Measurements from ENCODE around the gene UNC93A. TPM values are rescaled to one million over a fixed set of nuclear protein-coding genes. Genes with fewer than 3 reads are reported as not detected.

UNC93A gene
- total RNA-seq = not detected in 2 replicates

DNA sequence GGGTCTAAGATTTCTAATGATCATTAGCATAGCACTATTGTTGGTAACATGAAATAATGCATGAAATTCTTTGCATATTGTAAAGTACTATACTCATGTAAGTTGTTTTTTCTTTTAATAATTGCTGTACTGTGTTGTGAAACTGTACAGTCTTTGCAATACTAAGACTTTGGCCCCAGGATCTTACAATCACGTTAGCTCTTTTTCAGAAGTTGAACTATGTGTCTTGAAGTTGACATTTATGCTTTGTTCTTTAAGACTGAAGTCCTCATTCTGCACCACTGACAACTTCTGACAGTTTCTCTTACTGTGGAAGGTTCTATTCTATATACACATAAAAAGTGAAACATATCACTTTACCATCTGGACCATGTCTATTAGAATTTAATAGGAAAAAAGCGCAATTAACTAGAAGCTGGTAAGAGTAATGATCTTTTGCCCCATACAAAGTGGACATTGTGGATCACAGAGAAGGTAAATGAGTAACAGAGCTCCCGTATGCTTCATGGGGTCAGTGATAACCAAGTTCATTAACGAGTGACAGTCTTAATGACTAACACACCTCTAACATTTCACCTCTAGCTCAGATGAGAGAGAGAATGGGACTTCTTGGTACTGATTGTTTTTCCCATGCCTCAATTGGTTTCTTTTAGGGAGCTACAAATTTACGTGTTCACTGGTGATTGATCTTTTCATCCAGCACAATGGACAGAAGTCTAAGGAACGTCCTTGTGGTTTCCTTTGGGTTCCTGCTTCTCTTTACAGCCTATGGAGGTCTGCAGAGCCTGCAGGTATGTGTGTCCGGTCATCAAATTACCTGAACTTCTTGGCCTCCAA is at the start of gene UNC93A:
Gene UNC93A, plus strand, starts transcription at position 530 of the 837 bp plus-strand sequence. Its CDS starts 175 bp downstream, at position 705.

Other genes with a start within 250 kb of the UNC93A start
- not detected in 2 replicates for gene CCR6, start 168.2 kb upstream of the UNC93A start, total RNA-seq
- gene GPR31, start 133.3 kb upstream of the UNC93A start, total RNA-seq = not detected in 2 replicates
- not detected in 2 replicates for gene TTLL2, start 33.8 kb downstream of the UNC93A start, total RNA-seq